Body of pancreas (tissue), 4 donors: ENCODE measurements around the gene EDDM3A.
"Not testable (repeated sequence)": the region's sequence is repeated elsewhere in the genome, so short reads cannot be mapped to it uniquely, and the experiment has no call there.

Source experiments
- CTCF ChIP-seq, 7 experiments: fragments of 450-650 bp in 4 of 7; fragments of 200-600 bp in 3 of 7; sonication (generic) in 3 of 7; IDR thresholded peaks; one replicate each; pipeline ENCODE4 v1.5.1; 2016 to 2019; ENCODE audit warnings: antibody characterized with exemption in 7 of 7
- POLR2A ChIP-seq, 3 donors: fragments of 450-650 bp; IDR thresholded peaks; one replicate each; pipeline ENCODE4 v1.6.1; 2016; ENCODE audit warnings: antibody characterized with exemption in 3 of 3, mild to moderate bottlenecking in 2 of 3

GRCh38 chr14:20700965-20701364, 44.7 kb upstream of the EDDM3A start:
- not testable (repeated sequence) for TF ChIP-seq CTCF, POLR2A (IDR thresholded peaks at IDR 0.05)
